HFFc6 (cell line): Measurements from ENCODE around the gene LYL1. TPM values are rescaled to one million over a fixed set of nuclear protein-coding genes. Genes with fewer than 3 reads are reported as not detected.
A peak's percentile ranks its signal among the peaks of the same experiment; 100 is the strongest.
"Not testable (repeated sequence)": the region's sequence is repeated elsewhere in the genome, so short reads cannot be mapped to it uniquely, and the experiment has no call there.

Experiments
- DNase-seq: peaks from one replicate; pipeline ENCODE4 v3.0.0-alpha.2; 2018
- H3K27ac Mint-ChIP-seq: 2 replicates; pipeline ENCODE4 v1.8.0; 2020; ENCODE audit warnings: mild to moderate bottlenecking, mixed read lengths
- H3K27me3 Mint-ChIP-seq: 2 replicates; pipeline ENCODE4 v1.8.0; 2021; ENCODE audit warnings: mild to moderate bottlenecking, moderate library complexity, mixed read lengths; ENCODE audit not compliant: insufficient read depth
- H3K36me3 Mint-ChIP-seq: 2 replicates; pipeline ENCODE4 v1.8.0; 2021; ENCODE audit warnings: low read depth, mixed read lengths
- H3K4me1 Mint-ChIP-seq: 2 replicates; pipeline ENCODE4 v1.8.0; 2020; ENCODE audit warnings: low read depth, mixed read lengths
- H3K4me3 Mint-ChIP-seq: 2 replicates; pipeline ENCODE4 v1.8.0; 2020; ENCODE audit warnings: mild to moderate bottlenecking, moderate library complexity, mixed read lengths
- H3K9me3 Mint-ChIP-seq: 2 replicates; pipeline ENCODE4 v1.8.0; 2020; ENCODE audit warnings: mild to moderate bottlenecking, mixed read lengths
- CTCF ChIP-seq: fragments of 200-600 bp; sonication (generic); IDR thresholded peaks from 2 replicates; pipeline ENCODE4 v1.5.0; 2021; ENCODE audit warnings: antibody characterized with exemption, mild to moderate bottlenecking
- total RNA-seq, 6 experiments: library from RNA; stranded (reverse); fragmentation: NEBNext Ultra II Directional; extraction: Animal tissue kit (Norgen Biotek cat#: 25700); gene quantifications; 2 replicates in 1 of 6; 3 replicates in 5 of 6; pipeline ENCODE4 v1.2.3, GENCODE V29; 2021

Gene LYL1
- total RNA-seq, 6 experiments from 2014 or later = 1.5 to 5.1 (median 4.2) TPM

DNA sequence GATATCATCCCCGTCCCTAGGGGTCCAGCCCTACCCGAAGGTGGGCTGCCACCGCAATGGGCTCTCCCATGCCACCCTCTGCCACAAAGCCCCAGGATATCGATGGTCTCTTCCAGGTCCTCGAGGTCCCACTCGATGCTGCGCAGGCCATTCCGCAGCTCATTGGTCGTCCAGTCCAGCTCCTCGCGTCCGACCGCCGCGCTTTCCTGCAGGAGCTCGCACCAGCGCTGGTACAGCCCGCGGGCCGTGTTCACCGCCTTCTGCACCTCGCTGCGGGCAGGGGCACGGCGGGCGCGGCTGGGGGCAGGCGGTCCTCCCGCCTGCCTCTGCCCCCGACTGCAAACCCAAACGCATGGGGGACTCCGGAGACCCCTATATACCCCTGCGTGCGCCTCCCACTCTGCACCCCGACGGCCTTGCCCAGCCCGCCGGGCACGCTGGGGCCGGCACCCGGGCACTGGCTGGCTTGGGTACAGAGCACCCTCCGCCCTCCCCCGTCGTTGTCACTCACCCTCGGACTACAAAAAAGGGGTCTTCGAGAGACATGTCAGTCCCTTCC is 47.0 kb upstream of the LYL1 start:
- H3K9me3 Mint-ChIP-seq = peaks cover 19% of the 10 kb centered on the region
- peak overlapping the region; percentile 99 for H3K27ac Mint-ChIP-seq
- H3K27me3 Mint-ChIP-seq = peaks cover 36% of the 10 kb centered on the region
- peaks cover 30% of the 10 kb centered on the region for H3K4me1 Mint-ChIP-seq
- peak; percentile 39 for DNase-seq
- H3K4me3 Mint-ChIP-seq = peak overlapping the region; percentile 99
- peaks cover 41% of the 10 kb centered on the region for H3K36me3 Mint-ChIP-seq
- TF ChIP-seq CTCF = no peak

- Mint-ChIP-seq H3K4me1 (peaks cover 29% of the 10 kb centered on the region), H3K27me3 (peaks cover 31% of the 10 kb centered on the region), H3K9me3 (peaks cover 18% of the 10 kb centered on the region), H3K27ac (peak overlapping the region; percentile 53), H3K36me3 (peaks cover 39% of the 10 kb centered on the region), H3K4me3 (peak overlapping the region; percentile 99)
- not testable (repeated sequence) for DNase-seq
These were observed 46.5 kb upstream of the LYL1 start for GRCh38 chr19:13149173-13149627.

- Mint-ChIP-seq H3K4me3 (peak overlapping the region; percentile 51; the same call in 1 of the 2 replicates), H3K36me3 (peaks cover 25% of the 10 kb centered on the region), H3K4me1 (peaks cover 41% of the 10 kb centered on the region), H3K27ac (peak overlapping the region; percentile 63), H3K27me3 (peaks cover 12% of the 10 kb centered on the region), H3K9me3 (peaks cover 4% of the 10 kb centered on the region; the same call in 1 of the 2 replicates)
- TF ChIP-seq CTCF = no peak
- no peak for DNase-seq
These were observed 44.3 kb upstream of the LYL1 start for GRCh38 chr19:13146763-13147563.

- no peak for DNase-seq
- H3K4me3 Mint-ChIP-seq = no peak overlapping the region
- TF ChIP-seq CTCF = no peak
- peaks cover 14% of the 10 kb centered on the region for H3K36me3 Mint-ChIP-seq
- H3K9me3 Mint-ChIP-seq = no peaks in the 10 kb centered on the region
- H3K27me3 Mint-ChIP-seq = no peaks in the 10 kb centered on the region
- peak overlapping the region; percentile 46; the same call in 1 of the 2 replicates for H3K27ac Mint-ChIP-seq
- peaks cover 28% of the 10 kb centered on the region for H3K4me1 Mint-ChIP-seq
These were observed 37.1 kb upstream of the LYL1 start for GRCh38 chr19:13139633-13140311.

- no peak overlapping the region for H3K4me3 Mint-ChIP-seq
- H3K4me1 Mint-ChIP-seq = peaks cover 35% of the 10 kb centered on the region
- no peaks in the 10 kb centered on the region for H3K9me3 Mint-ChIP-seq
- no peak for DNase-seq
- no peak overlapping the region for H3K27ac Mint-ChIP-seq
- H3K27me3 Mint-ChIP-seq = peaks cover 2% of the 10 kb centered on the region; the same call in 1 of the 2 replicates
- no peak for TF ChIP-seq CTCF
- H3K36me3 Mint-ChIP-seq = peaks cover 10% of the 10 kb centered on the region
These were observed 36.2 kb upstream of the LYL1 start for GRCh38 chr19:13138916-13139198.
